Left ventricle myocardium inferior (tissue), 1 donor: ENCODE results near the gene TPD52L2. TPM values are rescaled to one million over a fixed set of nuclear protein-coding genes. Genes with fewer than 3 reads are reported as not detected.

Source experiments
- DNase-seq: peaks from one replicate; pipeline ENCODE4 v3.0.0-alpha.2; 2020
- H3K27ac ChIP-seq: fragments of 200-600 bp; replicated peaks from 2 replicates; pipeline ENCODE4 v1.8.0; 2021
- H3K27me3 ChIP-seq: fragments of 200-600 bp; 2 replicates; pipeline ENCODE4 v1.8.0; 2021; ENCODE audit warnings: low read depth
- H3K36me3 ChIP-seq: fragments of 200-600 bp; 2 replicates; pipeline ENCODE4 v1.8.0; 2021
- H3K4me1 ChIP-seq: fragments of 200-600 bp; 2 replicates; pipeline ENCODE4 v1.8.0; 2021
- H3K4me3 ChIP-seq: fragments of 200-600 bp; 2 replicates; pipeline ENCODE4 v1.8.0; 2021; ENCODE audit warnings: mild to moderate bottlenecking, moderate library complexity
- H3K9me3 ChIP-seq: fragments of 200-600 bp; replicated peaks from 2 replicates; pipeline ENCODE4 v1.8.0; 2021
- CTCF ChIP-seq: fragments of 200-600 bp; IDR thresholded peaks from 2 replicates; pipeline ENCODE4 v1.8.0; 2021; ENCODE audit warnings: antibody characterized with exemption, mild to moderate bottlenecking, borderline replicate concordance
- intact Hi-C: fragments of 100-400 bp; cut with micrococcal nuclease; formaldehyde crosslinking; loops from one replicate; pipeline ENCODE4 v1.11.0; 2022
- total RNA-seq: library from RNA; stranded (reverse); fragmentation: NEBNext Ultra II Directional; extraction: Animal tissue kit (Norgen Biotek cat#: 25700); gene quantifications from one replicate; pipeline ENCODE4 v1.2.1, GENCODE V29; 2021
- donor health status: DM: no; HTN: yes; CAD: no; lungs with severe emphysema.

Gene TPD52L2
- total RNA-seq, 1 donor from 2014 or later: 72.0 TPM

- intact Hi-C loops: no loop called here
- H3K4me1 ChIP-seq: peaks cover 74% of the 10 kb centered on the region
- H3K4me3 ChIP-seq: peak overlapping the region; percentile 50
- no peaks in the 10 kb centered on the region for H3K27me3 ChIP-seq
- no peaks in the 10 kb centered on the region for H3K36me3 ChIP-seq
- H3K27ac ChIP-seq: peak overlapping the region; percentile 96
- H3K9me3 ChIP-seq: no peaks in the 10 kb centered on the region
- DNase-seq: peak; percentile 81
- no peak for TF ChIP-seq CTCF
Observed at GRCh38 chr20:63854766-63855362, 10.2 kb upstream of the TPD52L2 start.

DNA sequence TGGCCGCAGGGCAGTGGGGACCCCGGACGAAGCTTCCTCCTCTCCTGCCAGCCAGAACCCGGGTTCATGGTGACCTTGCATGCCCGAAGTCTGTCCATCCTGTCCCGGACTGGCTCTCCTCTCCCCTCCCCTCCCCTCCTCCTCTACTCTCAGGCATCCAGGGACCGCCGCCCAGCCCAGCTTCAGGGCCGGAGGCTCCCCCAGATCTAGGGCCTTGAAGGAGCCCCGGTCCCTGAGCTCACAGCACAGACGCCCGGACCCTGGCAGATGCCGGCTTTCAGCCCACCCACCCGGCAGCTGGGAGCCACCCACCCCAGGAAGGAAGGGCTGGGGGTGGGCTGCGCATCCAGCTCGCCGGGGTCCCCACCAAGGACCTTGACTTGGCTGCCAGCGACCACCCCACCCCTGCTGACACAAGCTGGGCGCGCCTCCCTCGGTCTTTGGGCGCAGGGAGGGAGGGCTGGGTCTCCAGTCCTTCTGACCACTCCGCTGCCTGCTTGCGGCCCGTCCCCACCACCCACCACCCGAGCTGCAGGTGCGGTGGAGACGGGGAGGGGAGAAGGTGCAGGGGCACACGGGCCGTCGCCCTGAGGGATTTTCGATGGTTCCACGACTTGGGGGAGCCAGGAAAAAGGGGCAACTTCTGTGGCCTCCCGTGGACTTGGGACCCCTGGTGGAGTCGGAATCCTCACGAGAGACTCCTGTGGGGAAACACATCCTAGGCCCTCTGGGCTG lies 9.5 kb upstream of the TPD52L2 start:
- Histone ChIP-seq H3K9me3 (no peaks in the 10 kb centered on the region), H3K4me1 (peaks cover 79% of the 10 kb centered on the region), H3K4me3 (peak overlapping the region; percentile 50), H3K36me3 (no peaks in the 10 kb centered on the region), H3K27ac (peak overlapping the region; percentile 96), H3K27me3 (no peaks in the 10 kb centered on the region)
- DNase-seq: no peak
- intact Hi-C loops: no loop called here
- TF ChIP-seq CTCF: no peak

- H3K27me3 ChIP-seq: no peaks in the 10 kb centered on the region
- no peak for TF ChIP-seq CTCF
- no peaks in the 10 kb centered on the region for H3K9me3 ChIP-seq
- no peak for DNase-seq
- no peaks in the 10 kb centered on the region for H3K36me3 ChIP-seq
- H3K4me1 ChIP-seq: peaks cover 80% of the 10 kb centered on the region
- H3K4me3 ChIP-seq: peak overlapping the region; percentile 50
- intact Hi-C loops: no loop called here
- peak overlapping the region; percentile 96 for H3K27ac ChIP-seq
Observed at GRCh38 chr20:63856098-63856511, 9.0 kb upstream of the TPD52L2 start.

- Histone ChIP-seq H3K4me1 (peaks cover 74% of the 10 kb centered on the region), H3K27ac (peak overlapping the region; percentile 96), H3K9me3 (no peaks in the 10 kb centered on the region), H3K36me3 (peaks cover 13% of the 10 kb centered on the region), H3K27me3 (no peaks in the 10 kb centered on the region), H3K4me3 (peak overlapping the region; percentile 14)
- no peak for TF ChIP-seq CTCF
- intact Hi-C loops: no loop called here
- peak; percentile 55 for DNase-seq
Observed at GRCh38 chr20:63857764-63858392, 7.2 kb upstream of the TPD52L2 start.

DNA sequence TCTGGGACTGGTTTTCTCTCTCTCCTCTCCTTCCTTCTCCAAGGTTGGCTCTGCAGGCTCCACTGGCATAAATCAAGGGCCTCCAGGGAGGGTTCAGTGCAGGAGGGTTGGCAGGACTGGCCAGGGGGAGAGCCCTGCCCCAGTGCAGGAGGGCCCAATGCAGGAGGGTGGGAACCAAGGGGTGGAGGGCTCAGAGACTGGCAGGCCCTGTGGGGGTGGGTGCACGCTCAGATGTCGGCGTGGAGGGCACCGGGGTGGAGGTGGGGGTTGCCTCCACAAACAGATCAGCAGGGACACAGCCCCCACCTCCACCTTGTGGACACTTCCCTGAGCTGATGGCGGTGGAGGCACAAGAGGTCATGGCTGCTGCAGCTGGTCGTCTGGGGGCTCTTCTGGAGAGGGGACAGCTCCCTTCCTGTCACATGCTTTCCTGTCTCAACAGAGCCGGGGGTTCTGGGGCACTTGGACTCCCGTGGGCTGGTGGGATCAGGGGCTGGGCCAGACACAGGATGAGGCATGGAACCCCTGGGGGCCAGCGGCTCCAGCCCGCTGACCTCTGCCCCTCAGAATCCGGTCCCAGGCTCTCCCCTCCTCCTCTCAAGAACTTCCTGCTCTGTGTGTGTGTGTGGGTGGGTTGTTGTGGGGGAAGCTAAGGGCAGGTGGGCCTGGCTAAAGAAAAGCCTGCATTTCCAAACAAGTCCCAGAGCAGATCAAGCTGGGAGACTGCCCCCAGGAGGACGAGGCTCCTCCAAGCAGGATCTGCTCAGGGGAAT lies 6.5 kb upstream of the TPD52L2 start:
- intact Hi-C loops: no loop called here
- Histone ChIP-seq H3K36me3 (peaks cover 13% of the 10 kb centered on the region), H3K4me1 (peaks cover 75% of the 10 kb centered on the region), H3K9me3 (no peaks in the 10 kb centered on the region), H3K27ac (peak overlapping the region; percentile 96), H3K4me3 (peak overlapping the region; percentile 14), H3K27me3 (no peaks in the 10 kb centered on the region)
- peak; percentile 54 for TF ChIP-seq CTCF
- peak; percentile 63 for DNase-seq
